HG03280 (cell line): ENCODE measurements around the gene WNT8A.
"Not testable (repeated sequence)": the region's sequence is repeated elsewhere in the genome, so short reads cannot be mapped to it uniquely, and the experiment has no call there.

Experiments
- ATAC-seq: cut with Tn5 transposase; IDR thresholded peaks from one replicate; pipeline ENCODE4 v1.9.1; 2021; ENCODE audit warnings: mild to moderate bottlenecking, moderate library complexity; ENCODE audit not compliant: unreplicated experiment

WNT8A gene

GRCh38 chr5:138083702-138084101, at the start of gene WNT8A:
Gene WNT8A (plus strand): TSS chr5:138084033. CDS start chr5:138084128, 95 bp downstream.
- ATAC-seq: no peak

- ATAC-seq: peak; percentile 50
These were observed 48.0 kb upstream of the WNT8A start for GRCh38 chr5:138035605-138036537.

- no peak for ATAC-seq
These were observed 46.6 kb upstream of the WNT8A start for GRCh38 chr5:138037271-138037670.

GRCh38 chr5:138037907-138038633, 45.8 kb upstream of the WNT8A start:
- ATAC-seq: no peak

- ATAC-seq: no peak
These were observed 45.0 kb upstream of the WNT8A start for GRCh38 chr5:138038826-138039225.

GRCh38 chr5:138045283-138045682, 38.5 kb upstream of the WNT8A start:
- ATAC-seq: not testable (repeated sequence)

- no peak for ATAC-seq
These were observed 32.2 kb upstream of the WNT8A start for GRCh38 chr5:138051441-138052296.

- ATAC-seq: not testable (repeated sequence)
These were observed 31.1 kb upstream of the WNT8A start for GRCh38 chr5:138052718-138053117.

- ATAC-seq: no peak
These were observed 30.3 kb upstream of the WNT8A start for GRCh38 chr5:138053554-138053953.

- no peak for ATAC-seq
These were observed 29.6 kb upstream of the WNT8A start for GRCh38 chr5:138054206-138054605.

GRCh38 chr5:138054847-138055558, 28.8 kb upstream of the WNT8A start:
- ATAC-seq: no peak

- ATAC-seq: no peak
These were observed 19.3 kb upstream of the WNT8A start for GRCh38 chr5:138064526-138064925.

- ATAC-seq: no peak
These were observed 18.7 kb upstream of the WNT8A start for GRCh38 chr5:138065102-138065501.

- no peak for ATAC-seq
These were observed 15.9 kb upstream of the WNT8A start for GRCh38 chr5:138067945-138068344.

GRCh38 chr5:138068742-138069600, 14.9 kb upstream of the WNT8A start:
- no peak for ATAC-seq

GRCh38 chr5:138070026-138070425, 13.8 kb upstream of the WNT8A start:
- ATAC-seq: not testable (repeated sequence)

- peak; percentile 57 for ATAC-seq
These were observed 6.7 kb upstream of the WNT8A start for GRCh38 chr5:138077064-138077696.

GRCh38 chr5:138078006-138078643, 5.7 kb upstream of the WNT8A start:
- ATAC-seq: no peak
